DMS 273 treated with DMSO at 0.1 percent for 48 hours (cell line): ENCODE results near the gene ZNF316.
"Not testable (repeated sequence)": the region's sequence is repeated elsewhere in the genome, so short reads cannot be mapped to it uniquely, and the experiment has no call there.

Experiments used
- DNase-seq: peaks from one replicate; lab custom pipeline; 2025; lab: John Stamatoyannopoulos, UW

ZNF316 gene

GRCh38 chr7:6621195-6622133, 15.7 kb upstream of the ZNF316 start:
- DNase-seq, result no peak

GRCh38 chr7:6622134-6622710, 14.9 kb upstream of the ZNF316 start:
- no peak for DNase-seq

GRCh38 chr7:6623589-6624245, 13.4 kb upstream of the ZNF316 start:
- no peak for DNase-seq

GRCh38 chr7:6624246-6624611, 12.9 kb upstream of the ZNF316 start:
- DNase-seq, result no peak

- peak; percentile 28 for DNase-seq
These were observed 9.1 kb upstream of the ZNF316 start for GRCh38 chr7:6628045-6628444.

GRCh38 chr7:6630007-6630849, 6.9 kb upstream of the ZNF316 start:
- DNase-seq, result no peak

GRCh38 chr7:6631605-6632004, 5.5 kb upstream of the ZNF316 start:
- no peak for DNase-seq

- DNase-seq, result no peak
These were observed 3.1 kb upstream of the ZNF316 start for GRCh38 chr7:6634021-6634420.

GRCh38 chr7:6634971-6635370, 2.1 kb upstream of the ZNF316 start:
- not testable (repeated sequence) for DNase-seq

- no peak for DNase-seq
These were observed 569 bp downstream of the ZNF316 start for GRCh38 chr7:6637544-6638229.

GRCh38 chr7:6639032-6639431, 1.9 kb downstream of the ZNF316 start:
- no peak for DNase-seq

GRCh38 chr7:6639627-6640026, 2.5 kb downstream of the ZNF316 start:
- DNase-seq, result no peak

- DNase-seq, result no peak
These were observed 3.2 kb downstream of the ZNF316 start for GRCh38 chr7:6640246-6640721.

GRCh38 chr7:6641305-6642035, 4.4 kb downstream of the ZNF316 start:
- no peak for DNase-seq

GRCh38 chr7:6642239-6642839, 5.2 kb downstream of the ZNF316 start:
- DNase-seq, result no peak

GRCh38 chr7:6642861-6643640, 5.9 kb downstream of the ZNF316 start:
- DNase-seq, result no peak

GRCh38 chr7:6643915-6644625, 7.0 kb downstream of the ZNF316 start:
- DNase-seq, result no peak

- no peak for DNase-seq
These were observed 7.6 kb downstream of the ZNF316 start for GRCh38 chr7:6644728-6645127.

- DNase-seq, result no peak
These were observed 9.3 kb downstream of the ZNF316 start for GRCh38 chr7:6646465-6646864.
